PC-3 (cell line): ENCODE measurements around the gene PLXND1. TPM values are rescaled to one million over a fixed set of nuclear protein-coding genes. Genes with fewer than 3 reads are reported as not detected.

Source experiments
- ATAC-seq: fragments of 200-7000 bp; cut with Tn5 transposase; 2 replicates; pipeline ENCODE4 v1.9.1; 2020; ENCODE audit warnings: mild to moderate bottlenecking, moderate library complexity
- BruUV-seq: library from RNA; stranded (reverse); fragments of 400-500 nt; replicated peaks from 2 replicates; lab custom pipeline; 2021; lab: Mats Ljungman, UMichigan
- CTCF ChIA-PET: fragments of 300-600 bp; sonication (Branson Sonifier 250); formaldehyde crosslinking; loops from one replicate; lab custom pipeline; 2022; ENCODE audit warnings: antibody characterized with exemption; lab: Charles Lee
- POLR2A ChIA-PET: fragments of 300-600 bp; sonication (Branson Sonifier 250); formaldehyde crosslinking; loops from one replicate; lab custom pipeline; 2022; ENCODE audit warnings: antibody characterized with exemption; ENCODE audit not compliant: unreplicated experiment; lab: Charles Lee
- DNase-seq: peaks from one replicate; pipeline ENCODE4 v3.0.0-alpha.2; 2015
- H2AFZ ChIP-seq: fragments of 300-600 bp; sonication (generic); 2 replicates; pipeline ENCODE4 v1.6.0; 2016; ENCODE audit warnings: antibody characterized with exemption, low read length
- H3F3A ChIP-seq: fragments of 300-600 bp; sonication (generic); one replicate; pipeline ENCODE4 v1.6.0; 2017; ENCODE audit warnings: antibody characterized with exemption, low read length, control low read depth, mild to moderate bottlenecking; ENCODE audit not compliant: unreplicated experiment
- H3K27ac ChIP-seq: fragments of 300-600 bp; sonication (generic); 2 replicates; pipeline ENCODE4 v1.5.1; 2016; ENCODE audit warnings: mild to moderate bottlenecking, low read length
- H3K27me3 ChIP-seq: fragments of 300-600 bp; sonication (generic); 2 replicates; pipeline ENCODE4 v1.6.1; 2016; ENCODE audit warnings: low read length, mixed read lengths
- H3K36me3 ChIP-seq: fragments of 300-600 bp; sonication (generic); 2 replicates; pipeline ENCODE4 v1.6.1; 2016; ENCODE audit warnings: low read depth, mixed run types, low read length, mixed read lengths
- H3K4me1 ChIP-seq: fragments of 300-600 bp; sonication (generic); 2 replicates; pipeline ENCODE4 v1.5.1; 2016; ENCODE audit warnings: low read length; ENCODE audit not compliant: insufficient read depth
- H3K4me2 ChIP-seq: fragments of 300-600 bp; sonication (generic); 2 replicates; pipeline ENCODE4 v1.6.0; 2016; ENCODE audit warnings: low read length
- H3K4me3 ChIP-seq: fragments of 300-600 bp; sonication (generic); 2 replicates; pipeline ENCODE4 v1.5.1; 2016; ENCODE audit warnings: mild to moderate bottlenecking, low read length, mixed read lengths
- H3K79me2 ChIP-seq: fragments of 300-600 bp; sonication (generic); 2 replicates; pipeline ENCODE4 v1.6.1; 2017; ENCODE audit warnings: low read length, mixed read lengths
- H3K9ac ChIP-seq: fragments of 300-600 bp; sonication (generic); 2 replicates; pipeline ENCODE4 v1.6.0; 2016; ENCODE audit warnings: mild to moderate bottlenecking, low read length
- H3K9me2 ChIP-seq: fragments of 300-600 bp; sonication (generic); replicated peaks from 2 replicates; pipeline ENCODE4 v1.6.1; 2016; ENCODE audit warnings: mixed run types, low read length, mixed read lengths
- H3K9me3 ChIP-seq: fragments of 300-600 bp; sonication (generic); 2 replicates; pipeline ENCODE4 v1.6.1; 2016; ENCODE audit warnings: low read length, mixed read lengths
- H4K20me1 ChIP-seq: fragments of 300-600 bp; sonication (generic); 2 replicates; pipeline ENCODE4 v1.6.1; 2016; ENCODE audit warnings: low read length, mixed read lengths
- CTCF ChIP-seq: fragments of 300-600 bp; sonication (generic); conservative IDR thresholded peaks from 2 replicates; pipeline ENCODE4 v1.5.1; 2017; ENCODE audit warnings: antibody characterized with exemption, low read depth, mild to moderate bottlenecking, low read length
- EZH2 ChIP-seq: fragments of 300-600 bp; sonication (generic); IDR thresholded peaks from one replicate; pipeline ENCODE4 v1.6.1; 2017; ENCODE audit warnings: antibody characterized with exemption, mild to moderate bottlenecking, low read length; ENCODE audit not compliant: unreplicated experiment
- EZH2phosphoT487 ChIP-seq: fragments of 300-600 bp; sonication (generic); IDR thresholded peaks from 2 replicates; pipeline ENCODE4 v1.6.1; 2018; ENCODE audit warnings: mild to moderate bottlenecking, antibody characterized with exemption, low read length, borderline replicate concordance
- intact Hi-C: fragments of 100-400 bp; cut with micrococcal nuclease; formaldehyde crosslinking; loops from 2 replicates; pipeline ENCODE4 v1.9.0; 2023
- total RNA-seq: library from RNA; depleted of rRNA; stranded (reverse); fragments of >200 nt; gene quantifications from 2 replicates; pipeline ENCODE4 v1.2.3, GENCODE V29; 2014

PLXND1 gene
- total RNA-seq, 1 experiment from 2014 or later, result 19.2 TPM

DNA sequence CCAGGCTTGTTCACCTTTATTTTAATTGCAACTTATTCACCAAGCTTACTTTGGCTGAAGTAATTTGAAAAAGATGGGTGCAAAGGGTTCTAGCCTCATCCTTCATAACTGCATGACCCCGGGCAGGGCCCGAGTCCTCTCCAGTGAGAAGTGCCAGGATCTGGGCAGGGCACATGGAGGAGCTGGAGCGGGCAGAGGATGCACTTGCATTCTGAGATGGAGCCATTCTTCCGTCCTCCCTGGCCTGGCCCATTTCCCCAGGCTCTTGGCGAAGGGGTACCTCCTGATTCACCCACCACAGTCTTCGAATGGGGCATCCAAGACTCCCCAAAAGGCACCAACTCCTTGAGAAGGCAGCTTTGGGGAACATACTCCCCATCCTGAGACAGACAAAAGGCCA is 22.5 kb upstream of the PLXND1 start:
- Histone ChIP-seq H3K36me3 (no peaks in the 10 kb centered on the region), H3K79me2 (no peaks in the 10 kb centered on the region), H3K27ac (no peak overlapping the region), H4K20me1 (no peaks in the 10 kb centered on the region), H3F3A (no peaks in the 10 kb centered on the region), H3K4me2 (no peak overlapping the region), H3K9ac (no peak overlapping the region), H3K9me3 (no peaks in the 10 kb centered on the region), H3K9me2 (no peaks in the 10 kb centered on the region), H3K4me3 (no peak overlapping the region), H2AFZ (no peak overlapping the region), H3K4me1 (peaks cover 16% of the 10 kb centered on the region), H3K27me3 (no peaks in the 10 kb centered on the region)
- intact Hi-C loops, result loop anchor here (10.0 kb wide), 1 partner anchor 376 kb away; no protein-coding TSS in a partner anchor
- no peak for ATAC-seq
- ChIA-PET CTCF (no interaction called here), POLR2A (no interaction called here)
- TF ChIP-seq EZH2 (no peak), CTCF (no peak), EZH2phosphoT487 (no peak)
- DNase-seq, result no peak
- BruUV-seq, result no TSS peak

DNA sequence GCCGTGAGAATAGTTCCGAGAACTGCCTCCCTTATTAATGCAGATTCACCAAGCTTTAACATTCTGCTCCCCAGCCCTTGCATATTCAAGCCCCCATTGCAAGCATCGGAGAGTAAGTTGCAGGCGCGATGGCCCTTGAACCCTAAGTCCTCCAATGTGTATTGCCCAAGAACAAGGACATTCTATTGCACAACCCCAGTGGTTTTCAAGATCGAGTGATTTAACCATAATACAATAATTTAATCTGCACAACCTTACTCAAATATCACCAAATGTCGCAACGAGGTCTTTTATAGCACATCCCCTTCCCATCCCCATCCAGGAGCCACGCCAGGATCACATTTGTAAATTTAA is 21.7 kb upstream of the PLXND1 start:
- no peaks in the 10 kb centered on the region for H3K9me3 ChIP-seq
- H3K4me1 ChIP-seq, result peaks cover 16% of the 10 kb centered on the region
- POLR2A ChIA-PET, result no interaction called here
- intact Hi-C loops, result loop anchor here (1.0 to 10.0 kb wide), 4 partner anchors 197 to 377 kb away; no protein-coding TSS in a partner anchor
- H3K4me3 ChIP-seq, result no peak overlapping the region
- no peaks in the 10 kb centered on the region for H4K20me1 ChIP-seq
- DNase-seq (no peak), ATAC-seq (no peak)
- no peaks in the 10 kb centered on the region for H3K36me3 ChIP-seq
- TF ChIP-seq EZH2 (no peak), CTCF (no peak), EZH2phosphoT487 (no peak)
- no peak overlapping the region for H3K27ac ChIP-seq
- H3K4me2 ChIP-seq, result no peak overlapping the region
- no peaks in the 10 kb centered on the region for H3K9me2 ChIP-seq
- H3F3A ChIP-seq, result no peaks in the 10 kb centered on the region
- H3K9ac ChIP-seq, result no peak overlapping the region
- 0 out of 2 replicates have a peak overlapping the region, but pooled peaks have one; percentile 40 for H2AFZ ChIP-seq
- BruUV-seq, result no TSS peak
- CTCF ChIA-PET, result interaction anchor here (0.7 kb wide), 1 partner anchor 245 kb away, joined by 3 read pairs; no protein-coding TSS in a partner anchor
- H3K79me2 ChIP-seq, result no peaks in the 10 kb centered on the region
- H3K27me3 ChIP-seq, result no peaks in the 10 kb centered on the region

GRCh38 chr3:129627350-129628168 is 21.1 kb upstream of the PLXND1 start:
- TF ChIP-seq EZH2, result no peak
- TF ChIP-seq EZH2phosphoT487, result no peak
- peak; percentile 75 for TF ChIP-seq CTCF
- no peaks in the 10 kb centered on the region for H3K79me2 ChIP-seq
- no peaks in the 10 kb centered on the region for H4K20me1 ChIP-seq
- ChIA-PET CTCF (interaction anchor here (0.7 kb wide), 1 partner anchor 244 kb away, joined by 3 read pairs; no protein-coding TSS in a partner anchor), POLR2A (no interaction called here)
- no peak overlapping the region for H3K4me3 ChIP-seq
- H2AFZ ChIP-seq, result peak overlapping the region; percentile 73; the same call in 1 of the 2 replicates
- peak; percentile 67 for DNase-seq
- H3K4me2 ChIP-seq, result no peak overlapping the region
- H3K27me3 ChIP-seq, result no peaks in the 10 kb centered on the region
- H3K9me3 ChIP-seq, result no peaks in the 10 kb centered on the region
- peak; percentile 50 for ATAC-seq
- intact Hi-C loops, result loop anchor here (1.0 to 10.0 kb wide), 4 partner anchors 198 to 377 kb away; no protein-coding TSS in a partner anchor
- H3K27ac ChIP-seq, result no peak overlapping the region
- H3K4me1 ChIP-seq, result peaks cover 16% of the 10 kb centered on the region
- no peak overlapping the region for H3K9ac ChIP-seq
- no TSS peak for BruUV-seq
- no peaks in the 10 kb centered on the region for H3K9me2 ChIP-seq
- H3F3A ChIP-seq, result no peaks in the 10 kb centered on the region
- no peaks in the 10 kb centered on the region for H3K36me3 ChIP-seq
